Psoas muscle (tissue), 8 donors: ENCODE data around the gene CDK19. TPM values are rescaled to one million over a fixed set of nuclear protein-coding genes. Genes with fewer than 3 reads are reported as not detected.

Source experiments
- ATAC-seq, 4 donors: fragments of 200-7000 bp; cut with Tn5 transposase; one replicate each; pipeline ENCODE4 v1.9.1; 2020; ENCODE audit warnings: moderate library complexity in 3 of 4, mild to moderate bottlenecking in 2 of 4
- DNase-seq, 2 donors: peaks; one replicate each; pipeline ENCODE4 v3.0.0-alpha.2; 2020
- H3K27ac ChIP-seq: fragments of 200-600 bp; one replicate; pipeline ENCODE4 v1.8.0; 2022
- H3K27me3 ChIP-seq, 3 donors: fragments of 200-600 bp in 1 of 3; one replicate each; pipeline versions ENCODE4 v1.6.1 to v1.8.0; 2013 to 2022; ENCODE audit warnings: low read length in 2 of 3, mild to moderate bottlenecking in 2 of 3, moderate library complexity in 1 of 3; ENCODE audit not compliant: insufficient read depth in 3 of 3
- H3K36me3 ChIP-seq, 2 donors: fragments of 200-600 bp in 1 of 2; one replicate each; pipeline versions ENCODE4 v1.6.1 to v1.8.0; 2013 to 2022; ENCODE audit warnings: low read depth in 1 of 2, mild to moderate bottlenecking in 1 of 2, moderate library complexity in 1 of 2; ENCODE audit not compliant: insufficient read depth in 1 of 2
- H3K4me1 ChIP-seq: fragments of 200-600 bp; one replicate; pipeline ENCODE4 v1.8.0; 2022
- H3K4me3 ChIP-seq: fragments of 200-600 bp; one replicate; pipeline ENCODE4 v1.8.0; 2022; ENCODE audit warnings: mild to moderate bottlenecking
- H3K9me3 ChIP-seq: fragments of 200-600 bp; one replicate; pipeline ENCODE4 v1.8.0; 2022
- CTCF ChIP-seq: fragments of 200-600 bp; IDR thresholded peaks from one replicate; pipeline ENCODE4 v1.8.0; 2022; ENCODE audit warnings: antibody characterized with exemption
- WGBS, 3 donors: extraction: QIAGEN DNeasy Blood & Tissue Kit; methylation state at CpG; one replicate each; pipeline versions ENCODE4 v1.1.6 to v1.1.7; 2013; 5-methylcytosine and 5-hydroxymethylcytosine counted together
- intact Hi-C, 2 donors: fragments of 100-400 bp; cut with DNase I; formaldehyde crosslinking; loops; one replicate each; pipeline versions ENCODE4 v1.11.0 to v1.14.2; 2022
- polyA plus RNA-seq, 3 donors: library from polyadenylated mRNA; stranded (reverse); fragments of 200-250 nt; gene quantifications; one replicate each; pipeline ENCODE4 v1.2.3, GENCODE V29; 2013
- total RNA-seq, 4 donors: library from RNA; stranded (reverse); fragmentation: NEBNext Ultra II Directional in 2 of 4; extraction: Animal tissue kit (Norgen Biotek cat#: 25700) in 2 of 4; gene quantifications; one replicate each; pipeline versions ENCODE4 v1.2.1 to v1.2.4, GENCODE V29; 2021 to 2023
- donor health status: healthy with polysubstance abuse.
- donor health status: DM: no; HTN: no; CAD: no; lungs with moderate emphysema.
- donor health status: Bipolar disorder and iron deficiency.
- donor health status: healthy.
- donor health status: DM: yes; HTN: yes; CAD: no.
- donor health status: DM: no; HTN: no; CAD: no.
- donor health status: DM: no; HTN: no; CAD: no.
- donor health status: DM: yes; HTN: yes; CAD: no.

The CDK19 gene
- total and polyA plus RNA-seq, 7 donors = 2.2 to 11.6 (median 5.5) TPM

- TF ChIP-seq CTCF = no peak
- intact Hi-C loops = no loop called here
- WGBS, 3 donors = 74 to 81% (median 78%) methylated on average over 3 of the region's 3 CpGs
- Histone ChIP-seq H3K36me3 (no peaks in the 10 kb centered on the region), H3K9me3 (no peaks in the 10 kb centered on the region), H3K27me3 (no peaks in the 10 kb centered on the region), H3K4me1 (no peaks in the 10 kb centered on the region), H3K27ac (no peak overlapping the region), H3K4me3 (no peak overlapping the region)
- DNase-seq (no peak), ATAC-seq (no peak)
These were observed 240.5 kb downstream of the CDK19 start for GRCh38 chr6:110574817-110575216.

- Histone ChIP-seq H3K4me1 (no peaks in the 10 kb centered on the region), H3K36me3 (no peaks in the 10 kb centered on the region), H3K4me3 (no peak overlapping the region), H3K27me3 (no peaks in the 10 kb centered on the region), H3K27ac (no peak overlapping the region), H3K9me3 (no peaks in the 10 kb centered on the region)
- intact Hi-C loops = no loop called here
- WGBS, 3 donors = 40 to 53% (median 44%) methylated on average over 2 of the region's 2 CpGs
- no peak for TF ChIP-seq CTCF
- DNase-seq (no peak), ATAC-seq (no peak)
These were observed 241.7 kb downstream of the CDK19 start for GRCh38 chr6:110573537-110573936.

GRCh38 chr6:110573136-110573535 is 242.1 kb downstream of the CDK19 start:
- TF ChIP-seq CTCF = no peak
- no peak for DNase-seq
- no peaks in the 10 kb centered on the region for H3K9me3 ChIP-seq
- ATAC-seq = no peak
- H3K27me3 ChIP-seq = no peaks in the 10 kb centered on the region
- H3K4me1 ChIP-seq = no peaks in the 10 kb centered on the region
- intact Hi-C loops = no loop called here
- no peak overlapping the region for H3K4me3 ChIP-seq
- H3K36me3 ChIP-seq = no peaks in the 10 kb centered on the region
- H3K27ac ChIP-seq = no peak overlapping the region

GRCh38 chr6:110567957-110568696 is 247.1 kb downstream of the CDK19 start:
- Histone ChIP-seq H3K4me1 (peaks cover 12% of the 10 kb centered on the region), H3K27ac (no peak overlapping the region), H3K4me3 (no peak overlapping the region), H3K9me3 (no peaks in the 10 kb centered on the region), H3K27me3 (no peaks in the 10 kb centered on the region), H3K36me3 (no peaks in the 10 kb centered on the region)
- intact Hi-C loops = no loop called here
- ATAC-seq = peak in 2 of 4 donors; percentile 28 to 76
- DNase-seq = no peak
- no peak for TF ChIP-seq CTCF
- 54 to 62% (median 56%) methylated on average over 7 of the region's 7 CpGs for WGBS, 3 donors
